Gastroesophageal sphincter (tissue), 4 donors: ENCODE results near the gene FCN2. TPM values are rescaled to one million over a fixed set of nuclear protein-coding genes. Genes with fewer than 3 reads are reported as not detected.
A peak's percentile ranks its signal among the peaks of the same experiment; 100 is the strongest.

Source experiments
- ATAC-seq: fragments of 150-250 bp; one replicate; pipeline ENCODE4 v1.9.1; 2016; ENCODE audit warnings: mild to moderate bottlenecking, moderate library complexity
- H3K27ac ChIP-seq, 4 donors: fragments of 200-600 bp; sonication (generic) in 3 of 4; 1 replicate in 3 of 4; 2 replicates in 1 of 4; pipeline ENCODE4 v1.5.1; 2016 to 2019
- H3K27me3 ChIP-seq: fragments of 200-600 bp; sonication (generic); one replicate; pipeline ENCODE4 v1.5.1; 2019
- H3K36me3 ChIP-seq, 2 donors: fragments of 200-600 bp; sonication (generic); one replicate each; pipeline ENCODE4 v1.5.1; 2019; ENCODE audit warnings: control low read depth in 1 of 2
- H3K4me1 ChIP-seq, 3 donors: fragments of 200-600 bp; sonication (generic); 1 replicate in 2 of 3; 2 replicates in 1 of 3; pipeline ENCODE4 v1.5.1; 2016 to 2019; ENCODE audit warnings: control low read depth in 2 of 3
- H3K4me3 ChIP-seq, 2 donors: fragments of 200-600 bp; sonication (generic); one replicate each; pipeline ENCODE4 v1.5.1; 2019; ENCODE audit warnings: mild to moderate bottlenecking in 1 of 2, moderate library complexity in 1 of 2
- H3K9me3 ChIP-seq, 3 donors: fragments of 200-600 bp; sonication (generic); one replicate each; pipeline ENCODE4 v1.5.1; 2017 to 2019; ENCODE audit warnings: control low read depth in 2 of 3
- CTCF ChIP-seq, 4 experiments: fragments of 200-600 bp in 2 of 4; fragments of 450-650 bp in 2 of 4; sonication (generic) in 1 of 4; IDR thresholded peaks; one replicate each; pipeline ENCODE4 v1.5.1; 2017 to 2019; ENCODE audit warnings: antibody characterized with exemption in 4 of 4, mild to moderate bottlenecking in 2 of 4, moderate library complexity in 2 of 4
- EP300 ChIP-seq: sonication (generic); formaldehyde crosslinking; IDR thresholded peaks from one replicate; pipeline ENCODE4 v1.6.1; 2017; ENCODE audit warnings: antibody characterized with exemption, mild to moderate bottlenecking
- POLR2A ChIP-seq, 2 donors: fragments of 450-650 bp; IDR thresholded peaks; one replicate each; pipeline ENCODE4 v1.6.1; 2017; ENCODE audit warnings: antibody characterized with exemption in 2 of 2, mild to moderate bottlenecking in 2 of 2, moderate library complexity in 1 of 2
- POLR2AphosphoS5 ChIP-seq: sonication (generic); formaldehyde crosslinking; IDR thresholded peaks from one replicate; pipeline ENCODE4 v1.6.1; 2017; ENCODE audit warnings: antibody characterized with exemption
- WGBS, 2 donors: methylation state at CpG; one replicate each; pipeline ENCODE4 v1.1.5; 2018; ENCODE audit warnings: low coverage in 1 of 2; 5-methylcytosine and 5-hydroxymethylcytosine counted together
- total RNA-seq, 4 donors: library from RNA; depleted of rRNA; stranded (reverse); fragments of >200 nt; gene quantifications; one replicate each; pipeline ENCODE4 v1.1.0, GENCODE V29; 2016

FCN2 gene
- total RNA-seq, 4 donors from 2014 or later = not detected

GRCh38 chr9:134870746-134871662, 9.6 kb upstream of the FCN2 start:
- Histone ChIP-seq H3K27me3 (peaks cover 41% of the 10 kb centered on the region), H3K27ac (peak overlapping the region in 3 of 4 donors; percentile 40 to 43 (median 43)), H3K9me3 (no peaks in the 10 kb centered on the region), H3K36me3 (no peaks in the 10 kb centered on the region), H3K4me1 (no peaks in the 10 kb centered on the region), H3K4me3 (no peak overlapping the region)
- 68 to 80% methylated on average over 3 to 10 of the region's 30 CpGs for WGBS, 2 donors
- no peak for TF ChIP-seq CTCF (IDR thresholded peaks at IDR 0.05)
- no peak for TF ChIP-seq EP300
- no peak for TF ChIP-seq POLR2A (IDR thresholded peaks at IDR 0.05)
- TF ChIP-seq POLR2AphosphoS5 = no peak
- no peak for ATAC-seq

DNA sequence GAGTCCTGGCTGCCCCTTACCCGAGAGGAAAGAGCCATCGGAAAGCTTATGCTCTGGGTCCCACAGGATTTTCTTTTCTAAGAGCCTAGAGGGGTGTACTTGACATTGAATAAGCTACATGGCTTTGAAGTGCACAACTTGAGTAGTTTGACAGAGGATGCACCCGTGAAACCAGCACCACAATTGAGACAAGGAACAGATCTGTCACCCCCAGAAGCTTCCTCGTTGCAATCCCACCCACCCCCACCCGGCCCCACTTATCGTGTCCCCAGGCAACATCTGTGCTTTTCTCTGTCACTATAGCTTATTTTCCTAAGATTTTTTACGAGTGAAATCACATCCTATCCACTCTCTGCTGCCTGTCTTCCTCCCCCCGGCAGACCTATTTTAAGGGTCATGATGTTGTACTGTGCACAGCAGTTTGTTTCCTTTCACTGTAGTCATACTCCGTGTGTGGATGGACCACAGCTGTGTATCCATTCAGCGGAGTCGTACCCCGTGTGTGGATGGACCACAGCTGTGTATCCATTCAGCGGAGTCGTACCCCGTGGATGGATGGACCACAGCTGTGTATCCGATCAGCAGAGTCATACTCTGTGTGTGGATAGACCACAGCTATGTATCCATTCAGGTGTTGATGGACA, 8.8 kb upstream of the FCN2 start:
- ATAC-seq = peak; percentile 81
- 0 to 25% methylated on average over 4 to 7 of the region's 16 CpGs for whole genome bisulfite sequencing, 2 donors
- no peak for TF ChIP-seq EP300
- no peak for TF ChIP-seq CTCF (IDR thresholded peaks at IDR 0.05)
- TF ChIP-seq POLR2AphosphoS5 = peak; percentile 30
- Histone ChIP-seq H3K9me3 (no peaks in the 10 kb centered on the region), H3K4me3 (no peak overlapping the region), H3K4me1 (no peaks in the 10 kb centered on the region), H3K27ac (peak overlapping the region in 3 of 4 donors; percentile 40 to 43 (median 43)), H3K27me3 (peaks cover 41% of the 10 kb centered on the region), H3K36me3 (no peaks in the 10 kb centered on the region)

GRCh38 chr9:134872482-134873231, 8.0 kb upstream of the FCN2 start:
- Histone ChIP-seq H3K4me1 (no peaks in the 10 kb centered on the region), H3K27me3 (peaks cover 40% of the 10 kb centered on the region), H3K9me3 (no peaks in the 10 kb centered on the region), H3K27ac (no peak overlapping the region), H3K36me3 (no peaks in the 10 kb centered on the region), H3K4me3 (no peak overlapping the region)
- no peak for TF ChIP-seq CTCF (IDR thresholded peaks at IDR 0.05)
- no peak for TF ChIP-seq POLR2AphosphoS5
- TF ChIP-seq EP300 = no peak
- no peak for TF ChIP-seq POLR2A (IDR thresholded peaks at IDR 0.05)
- no peak for ATAC-seq
- 87 to 91% methylated on average over 14 to 18 of the region's 24 CpGs for WGBS, 2 donors

DNA sequence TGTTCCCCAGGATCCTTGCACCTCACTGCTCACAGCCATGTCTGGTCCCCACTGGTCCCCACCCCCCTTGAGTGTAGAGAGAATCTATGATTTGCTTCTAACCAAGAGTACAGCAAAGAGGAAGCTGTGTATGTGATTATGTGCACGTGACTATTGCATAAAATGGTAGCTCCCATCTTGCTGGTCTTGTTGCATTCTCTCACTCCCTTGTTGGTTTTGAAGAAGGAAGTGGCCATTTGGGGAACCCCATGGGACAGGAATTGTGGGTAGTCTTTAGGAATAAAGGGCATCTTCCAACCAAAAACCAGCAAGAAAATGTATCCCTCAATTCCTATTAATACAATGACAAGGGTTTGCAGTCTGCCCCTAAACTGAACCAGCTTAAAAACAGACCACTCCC, 5.2 kb upstream of the FCN2 start:
- no peak overlapping the region for H3K27ac ChIP-seq
- 50% methylated on average over 1 of the region's 1 CpG; no CpG with 5 or more reads in 1 of the 2 donors for WGBS, 2 donors
- no peaks in the 10 kb centered on the region for H3K9me3 ChIP-seq
- no peaks in the 10 kb centered on the region for H3K36me3 ChIP-seq
- no peak for ATAC-seq
- TF ChIP-seq EP300 (no peak), CTCF (IDR thresholded peaks at IDR 0.05) (no peak), POLR2A (IDR thresholded peaks at IDR 0.05) (no peak), POLR2AphosphoS5 (no peak)
- H3K27me3 ChIP-seq = peaks cover 13% of the 10 kb centered on the region
- no peak overlapping the region for H3K4me3 ChIP-seq
- no peaks in the 10 kb centered on the region for H3K4me1 ChIP-seq
